A549 (cell line): ENCODE data around the gene PRAME. TPM values are rescaled to one million over a fixed set of nuclear protein-coding genes. Genes with fewer than 3 reads are reported as not detected.

Experiments
- ATAC-seq, 2 experiments: fragments of 200-7000 bp in 1 of 2; fragments of >200 bp in 1 of 2; cut with Nextera tagmentation in 1 of 2; cut with Tn5 transposase in 1 of 2; 3 replicates each; pipeline versions ENCODE4 v1.8.0 to v1.9.1; 2018 to 2020; ENCODE audit warnings: mild to moderate bottlenecking in 1 of 2, moderate library complexity in 1 of 2
- CTCF ChIA-PET: fragments of 300-600 bp; sonication (Branson Sonifier 250); formaldehyde crosslinking; extraction: SDS; loops from one replicate; lab custom pipeline; 2021; ENCODE audit warnings: antibody characterized with exemption, inconsistent platforms; lab: Yijun Ruan, JAX
- POLR2A ChIA-PET: fragments of 350-600 bp; formaldehyde crosslinking; extraction: SDS; loops from one replicate; lab custom pipeline; 2021; ENCODE audit warnings: antibody characterized with exemption, inconsistent platforms; lab: Yijun Ruan, JAX
- DNase-seq, 2 experiments: peaks; one replicate each; pipeline versions ENCODE4 v3.0.0 to v3.0.0-alpha.2; 2011 to 2016; ENCODE audit warnings: low read depth in 1 of 2, low spot score in 1 of 2
- FAIRE-seq: peaks from 2 replicates; lab custom pipeline; 2011; peaks lifted over from hg19 to GRCh38; lab: Jason Lieb, UNC
- H3K27ac ChIP-seq, 2 experiments: fragments of >200 bp; sonication (Bioruptor Twin); formaldehyde crosslinking; 3 replicates each; pipeline ENCODE4 v1.5.1; 2016 to 2017
- H3K4me1 ChIP-seq: fragments of >200 bp; sonication (Bioruptor Twin); formaldehyde crosslinking; 3 replicates; pipeline ENCODE4 v1.6.1; 2016
- H3K4me2 ChIP-seq: fragments of >200 bp; sonication (Bioruptor Twin); formaldehyde crosslinking; 3 replicates; pipeline ENCODE4 v1.6.1; 2016
- H3K4me3 ChIP-seq: fragments of >200 bp; sonication (Bioruptor Twin); formaldehyde crosslinking; 3 replicates; pipeline ENCODE4 v1.5.1; 2016
- H3K9me3 ChIP-seq: fragments of >200 bp; sonication (Bioruptor Twin); formaldehyde crosslinking; 3 replicates; pipeline ENCODE4 v1.6.1; 2016
- BCL3 ChIP-seq: fragments of >200 bp; sonication (Bioruptor Twin); formaldehyde crosslinking; IDR thresholded peaks from 3 replicates; pipeline ENCODE4 v1.6.1; 2016
- CTCF ChIP-seq: fragments of >200 bp; sonication (Bioruptor Twin); formaldehyde crosslinking; IDR thresholded peaks from 3 replicates; pipeline ENCODE4 v1.5.1; 2016
- EHF ChIP-seq: fragments of 250-450 bp; sonication (Bioruptor Pico); IDR thresholded peaks from 2 replicates; pipeline ENCODE4 v1.5.0; 2020; ENCODE audit warnings: mild to moderate bottlenecking
- ELK1 ChIP-seq: fragments of 150-350 bp; IDR thresholded peaks from 2 replicates; pipeline ENCODE4 v1.6.1; 2014; ENCODE audit warnings: low read depth, mild to moderate bottlenecking, low read length
- EP300 ChIP-seq, 2 experiments: fragments of >200 bp; sonication (Bioruptor Twin); formaldehyde crosslinking; IDR thresholded peaks; 2 replicates in 1 of 2; 3 replicates in 1 of 2; pipeline ENCODE4 v1.6.1; 2016 to 2017
- FOSL2 ChIP-seq, 2 experiments: fragments of 450-650 bp in 1 of 2; fragments of >200 bp in 1 of 2; sonication (Bioruptor Twin) in 1 of 2; formaldehyde crosslinking; IDR thresholded peaks; 2 replicates each; pipeline versions ENCODE4 v1.5.0 to v1.6.1; 2016 to 2020; ENCODE audit warnings: mild to moderate bottlenecking in 1 of 2, moderate library complexity in 1 of 2
- HDAC2 ChIP-seq: fragments of 200-600 bp; sonication (generic); IDR thresholded peaks from 2 replicates; pipeline ENCODE4 v1.6.1; 2016
- HMGXB4 ChIP-seq: fragments of 250-450 bp; sonication (Bioruptor Pico); IDR thresholded peaks from 2 replicates; pipeline ENCODE4 v1.5.0; 2021; ENCODE audit warnings: mild to moderate bottlenecking, moderate library complexity, borderline replicate concordance
- HOXA7 ChIP-seq: fragments of 250-450 bp; sonication (Bioruptor Pico); IDR thresholded peaks from 2 replicates; pipeline ENCODE4 v1.5.0; 2020; ENCODE audit warnings: mild to moderate bottlenecking, moderate library complexity
- HOXB5 ChIP-seq: fragments of 250-450 bp; sonication (Bioruptor Pico); IDR thresholded peaks from 2 replicates; pipeline ENCODE4 v1.5.0; 2020; ENCODE audit warnings: mild to moderate bottlenecking, moderate library complexity
- NFE2L2 ChIP-seq: fragments of 150-350 bp; conservative IDR thresholded peaks from 2 replicates; pipeline ENCODE4 v1.6.1; 2014; ENCODE audit warnings: low read length
- RAD21 ChIP-seq, 2 experiments: fragments of >200 bp in 1 of 2; sonication (Bioruptor Twin) in 1 of 2; formaldehyde crosslinking in 1 of 2; IDR thresholded peaks in 1 of 2; conservative IDR thresholded peaks in 1 of 2; 2 replicates in 1 of 2; 3 replicates in 1 of 2; pipeline ENCODE4 v1.6.1; 2012 to 2018; ENCODE audit warnings: inconsistent platforms in 1 of 2
- SMC3 ChIP-seq: fragments of >200 bp; sonication (Bioruptor Twin); formaldehyde crosslinking; IDR thresholded peaks from 3 replicates; pipeline ENCODE4 v1.6.1; 2018; ENCODE audit warnings: inconsistent platforms
- TFCP2L1 ChIP-seq: fragments of 250-450 bp; sonication (Bioruptor Pico); IDR thresholded peaks from 2 replicates; pipeline ENCODE4 v1.5.0; 2021; ENCODE audit warnings: mild to moderate bottlenecking
- ZFP36 ChIP-seq: fragments of 450-650 bp; IDR thresholded peaks from 2 replicates; pipeline ENCODE4 v1.6.1; 2014; ENCODE audit warnings: borderline replicate concordance; ENCODE audit not compliant: partially characterized antibody
- ZNF302 ChIP-seq: fragments of 250-450 bp; sonication (Bioruptor Pico); IDR thresholded peaks from 2 replicates; pipeline ENCODE4 v1.9.0; 2021; ENCODE audit warnings: inconsistent platforms, mild to moderate bottlenecking, moderate library complexity
- WGBS: methylation state at CpG from one replicate; pipeline ENCODE4 v1.1.6; 2017; ENCODE audit errors: missing lambda C conversion rate; 5-methylcytosine and 5-hydroxymethylcytosine counted together
- polyA plus RNA-seq, 4 experiments: library from polyadenylated mRNA; depleted of rRNA in 3 of 4; stranded (reverse); fragments of >200 nt; fragmentation: RNase III in 1 of 4; extraction: RNeasy Plus Mini Kit Qiagen cat#74134 plus additional on column Dnase treatment in 1 of 4; gene quantifications; 2 replicates in 3 of 4; 3 replicates in 1 of 4; pipeline ENCODE4 v1.2.3, GENCODE V29; 2011 to 2017

Gene PRAME
- polyA plus RNA-seq, 2 of the 4 experiments (the other 2 are of a cell fraction) = 130 to 173 TPM

GRCh38 chr22:22548317-22548716 is 10.7 kb downstream of the PRAME start:
- no peak overlapping the region for H3K4me2 ChIP-seq
- no peak overlapping the region for H3K27ac ChIP-seq
- ChIA-PET CTCF (interaction anchor here (1.0 kb wide), 1 partner anchor 15 kb away, joined by 4 read pairs; no protein-coding TSS in a partner anchor), POLR2A (interaction anchor here (2.1 kb wide), 1 partner anchor 28 kb away, joined by 9 read pairs; the partner anchor contains the start of gene ZNF280A)
- 96% methylated on average over 3 of the region's 9 CpGs for WGBS
- ATAC-seq (no peak), FAIRE-seq (no peak), DNase-seq (no peak)
- no peak for TF ChIP-seq RAD21 (conservative IDR thresholded peaks at IDR 0.05 in 1 of 2, IDR thresholded peaks at IDR 0.05 in 1 of 2)
- TF ChIP-seq EHF (CRISPR knock-in tag) = no peak
- no peak for TF ChIP-seq HOXA7 (CRISPR knock-in tag)
- TF ChIP-seq SMC3 = no peak
- TF ChIP-seq HOXB5 (CRISPR knock-in tag) = no peak
- TF ChIP-seq HDAC2 = no peak
- no peak for TF ChIP-seq NFE2L2
- no peak for TF ChIP-seq FOSL2 (IDR thresholded peaks at IDR 0.05)
- no peak for TF ChIP-seq FOSL2 (CRISPR knock-in tag; IDR thresholded peaks at IDR 0.05)
- no peak for TF ChIP-seq TFCP2L1 (CRISPR knock-in tag)
- H3K9me3 ChIP-seq = no peaks in the 10 kb centered on the region
- no peak overlapping the region for H3K4me3 ChIP-seq
- H3K4me1 ChIP-seq = peaks cover 1% of the 10 kb centered on the region; the same call in 1 of the 3 replicates

- ChIA-PET POLR2A (interaction anchor here (2.1 kb wide), 1 partner anchor 28 kb away, joined by 9 read pairs; the partner anchor contains the start of gene ZNF280A), CTCF (interaction anchor here (1.0 kb wide), 1 partner anchor 14 kb away, joined by 4 read pairs; no protein-coding TSS in a partner anchor)
- ATAC-seq (no peak), FAIRE-seq (no peak), DNase-seq (no peak)
- no peaks in the 10 kb centered on the region for H3K4me1 ChIP-seq
- TF ChIP-seq HMGXB4 (CRISPR knock-in tag) (no peak), EP300 (IDR thresholded peaks at IDR 0.05) (no peak), CTCF (no peak), BCL3 (no peak), ZFP36 (no peak), ZNF302 (CRISPR knock-in tag) (no peak), ELK1 (no peak)
- TF ChIP-seq, all 56 proteins: peak for 0
- Histone ChIP-seq H3K27ac (no peak overlapping the region), H3K4me3 (no peak overlapping the region), H3K4me2 (no peak overlapping the region), H3K9me3 (no peaks in the 10 kb centered on the region)
- WGBS = 100% methylated on average over 2 of the region's 3 CpGs
These were observed 11.3 kb downstream of the PRAME start for GRCh38 chr22:22547692-22548300.
